ENCODE data around the gene ARHGEF1. TPM values are rescaled to one million over a fixed set of nuclear protein-coding genes. Genes with fewer than 3 reads are reported as not detected.
A peak's percentile ranks its signal among the peaks of the same experiment; 100 is the strongest.

ARHGEF1 gene
- total RNA-seq, 1 experiment from 2014 or later = 50.8 TPM

GRCh38 chr19:41910240-41910991 is 27.4 kb downstream of the ARHGEF1 start:
- intact Hi-C loops (cut with micrococcal nuclease) = no loop called here
- Histone ChIP-seq H3K9me2 (replicated peaks; ENCODE audit: low read length) (no peaks in the 10 kb centered on the region), H3K79me2 (ENCODE audit: low read length) (no peaks in the 10 kb centered on the region), H3K9ac (ENCODE audit: low read length) (no peak overlapping the region), H3K27me3 (ENCODE audit: low read length) (peaks cover 26% of the 10 kb centered on the region), H3K4me2 (ENCODE audit: low read length) (no peak overlapping the region), H3K36me3 (ENCODE audit: low read depth, low read length) (no peaks in the 10 kb centered on the region), H2AFZ (ENCODE audit: low read length) (no peak overlapping the region), H3K27ac (ENCODE audit: low read length) (no peak overlapping the region), H3K9me3 (ENCODE audit: low read length) (no peaks in the 10 kb centered on the region), H3K4me3 (ENCODE audit: low read length) (no peak overlapping the region), H3K4me1 (ENCODE audit: insufficient read depth, low read length) (no peaks in the 10 kb centered on the region), H3F3A (ENCODE audit: low read length, unreplicated experiment) (no peaks in the 10 kb centered on the region), H4K20me1 (ENCODE audit: low read length) (no peaks in the 10 kb centered on the region)
- ChIA-PET POLR2A (ENCODE audit: unreplicated experiment) (no interaction called here), CTCF (no interaction called here)
- no peak for TF ChIP-seq CTCF (conservative IDR thresholded peaks at IDR 0.05; ENCODE audit: low read depth, low read length)
- no peak for TF ChIP-seq EZH2phosphoT487 (IDR thresholded peaks at IDR 0.05; ENCODE audit: borderline replicate concordance, low read length)
- TF ChIP-seq EZH2 (IDR thresholded peaks at IDR 0.05; ENCODE audit: low read length, unreplicated experiment) = no peak
- ATAC-seq = no peak; the same call in 1 of the 2 replicates
- BruUV-seq (replicated peaks) = no TSS peak
- no peak for DNase-seq

DNA sequence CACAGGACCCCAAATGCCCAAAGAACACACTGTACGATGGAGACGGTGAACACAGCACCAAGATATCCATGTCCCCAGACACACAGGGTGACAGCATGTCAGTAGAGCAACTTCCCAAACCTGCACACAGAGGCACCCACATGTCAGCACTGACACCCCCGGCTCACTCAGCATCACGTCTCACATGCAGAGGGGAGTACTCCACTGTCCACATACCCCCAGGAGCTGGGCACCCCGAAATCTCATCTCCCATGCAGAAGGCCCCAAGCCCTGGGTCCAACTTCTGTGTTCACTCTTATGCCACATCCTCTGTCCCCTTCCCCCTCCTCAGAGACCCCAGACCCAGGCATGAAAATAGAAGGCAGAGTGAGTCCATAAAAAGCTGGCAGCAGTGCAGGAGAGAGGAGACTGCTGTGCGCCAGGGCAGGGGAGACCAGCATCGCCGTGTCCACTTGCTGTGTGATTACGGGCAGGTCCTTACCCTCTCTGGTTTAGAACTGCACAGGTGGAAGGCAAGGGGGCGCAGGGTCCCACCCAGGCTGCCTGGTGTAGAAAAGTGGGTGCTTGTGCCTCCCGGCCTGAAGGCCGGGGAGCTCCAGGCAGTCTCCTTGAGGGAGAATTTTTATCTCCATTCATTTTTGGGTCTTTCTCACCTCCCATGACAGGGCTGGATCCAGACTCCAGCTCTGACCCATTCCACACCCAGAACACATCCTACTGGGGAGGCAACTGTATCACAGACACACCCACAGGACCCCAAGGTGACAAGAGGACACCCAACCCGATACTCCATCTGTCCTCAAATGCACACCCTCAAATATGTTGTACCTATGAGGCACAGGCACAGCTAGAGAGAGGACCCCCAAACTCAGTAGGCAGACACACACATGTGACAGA is 28.3 kb downstream of the ARHGEF1 start:
- no peaks in the 10 kb centered on the region for H3K4me1 ChIP-seq (ENCODE audit: insufficient read depth, low read length)
- H3K9me3 ChIP-seq (ENCODE audit: low read length) = no peaks in the 10 kb centered on the region
- no peak overlapping the region for H3K4me3 ChIP-seq (ENCODE audit: low read length)
- no peak overlapping the region for H2AFZ ChIP-seq (ENCODE audit: low read length)
- H3F3A ChIP-seq (ENCODE audit: low read length, unreplicated experiment) = no peaks in the 10 kb centered on the region
- ATAC-seq (no peak), DNase-seq (no peak)
- H3K27me3 ChIP-seq (ENCODE audit: low read length) = peaks cover 28% of the 10 kb centered on the region
- no peaks in the 10 kb centered on the region for H3K9me2 ChIP-seq (replicated peaks; ENCODE audit: low read length)
- no peak overlapping the region for H3K4me2 ChIP-seq (ENCODE audit: low read length)
- no peak overlapping the region for H3K9ac ChIP-seq (ENCODE audit: low read length)
- TSS peak; percentile 19 for BruUV-seq (replicated peaks)
- CTCF ChIA-PET = no interaction called here
- H3K36me3 ChIP-seq (ENCODE audit: low read depth, low read length) = no peaks in the 10 kb centered on the region
- TF ChIP-seq CTCF (conservative IDR thresholded peaks at IDR 0.05; ENCODE audit: low read depth, low read length) = no peak
- no peak for TF ChIP-seq EZH2 (IDR thresholded peaks at IDR 0.05; ENCODE audit: low read length, unreplicated experiment)
- TF ChIP-seq EZH2phosphoT487 (IDR thresholded peaks at IDR 0.05; ENCODE audit: borderline replicate concordance, low read length) = no peak
- H4K20me1 ChIP-seq (ENCODE audit: low read length) = no peaks in the 10 kb centered on the region
- POLR2A ChIA-PET (ENCODE audit: unreplicated experiment) = no interaction called here
- H3K27ac ChIP-seq (ENCODE audit: low read length) = no peak overlapping the region
- intact Hi-C loops (cut with micrococcal nuclease) = no loop called here
- H3K79me2 ChIP-seq (ENCODE audit: low read length) = no peaks in the 10 kb centered on the region
